Peyer's patch (tissue), 4 donors: ENCODE measurements around the gene DCUN1D3.

ENCODE experiments used
- CTCF ChIP-seq, 6 experiments: fragments of 450-650 bp in 4 of 6; fragments of 200-600 bp in 2 of 6; sonication (generic) in 1 of 6; IDR thresholded peaks; one replicate each; pipeline ENCODE4 v1.5.1; 2017 to 2019; ENCODE audit warnings: antibody characterized with exemption in 6 of 6, mild to moderate bottlenecking in 3 of 6, moderate library complexity in 1 of 6
- POLR2A ChIP-seq, 2 donors: fragments of 450-650 bp; IDR thresholded peaks; one replicate each; pipeline ENCODE4 v1.5.1; 2017; ENCODE audit warnings: antibody characterized with exemption in 2 of 2, mild to moderate bottlenecking in 2 of 2, moderate library complexity in 2 of 2

DNA sequence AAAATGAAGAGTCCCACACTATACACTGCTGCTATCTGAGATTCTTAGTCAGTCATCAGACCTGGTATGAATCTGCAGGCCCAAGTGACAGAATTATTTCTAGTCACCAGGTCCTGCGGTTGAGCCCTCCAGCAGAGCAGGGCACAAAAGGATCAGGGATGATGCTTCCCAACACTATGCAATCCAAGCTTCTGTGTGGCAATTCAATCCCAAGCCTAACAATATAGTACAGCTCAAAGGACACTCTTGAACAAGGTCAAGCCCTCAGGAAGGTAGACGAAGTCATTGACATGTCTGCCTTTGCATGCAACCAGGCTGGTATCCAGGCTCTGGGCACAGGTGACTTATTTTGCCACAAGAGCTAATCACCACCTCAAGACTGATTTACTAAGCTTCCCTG, 5.8 kb downstream of the DCUN1D3 start:
- TF ChIP-seq CTCF (IDR thresholded peaks at IDR 0.05): no peak
- TF ChIP-seq POLR2A (IDR thresholded peaks at IDR 0.05): no peak
